Subcutaneous abdominal adipose tissue (tissue), 5 donors: ENCODE measurements around the gene PHF2.

Source experiments
- H3K27ac ChIP-seq: one replicate; pipeline ENCODE4 v1.7.0; 2013; ENCODE audit warnings: low read depth, mild to moderate bottlenecking, inconsistent platforms, low read length, moderate library complexity
- H3K27me3 ChIP-seq, 5 donors: one replicate each; pipeline ENCODE4 v1.7.0; 2013; ENCODE audit warnings: low read length in 5 of 5, inconsistent platforms in 1 of 5; ENCODE audit not compliant: control insufficient read depth in 5 of 5, insufficient read depth in 4 of 5
- H3K36me3 ChIP-seq, 5 donors: one replicate each; pipeline ENCODE4 v1.7.0; 2013; ENCODE audit warnings: low read length in 5 of 5; ENCODE audit not compliant: control insufficient read depth in 5 of 5, insufficient read depth in 5 of 5
- H3K4me1 ChIP-seq, 5 donors: one replicate each; pipeline ENCODE4 v1.7.0; 2013; ENCODE audit warnings: low read length in 5 of 5, mild to moderate bottlenecking in 3 of 5, moderate library complexity in 1 of 5; ENCODE audit not compliant: control insufficient read depth in 5 of 5, insufficient read depth in 5 of 5
- H3K4me3 ChIP-seq, 5 donors: one replicate each; pipeline ENCODE4 v1.7.0; 2013; ENCODE audit warnings: low read length in 5 of 5, low read depth in 1 of 5
- H3K9ac ChIP-seq, 5 donors: one replicate each; pipeline ENCODE4 v1.7.0; 2013; ENCODE audit warnings: low read length in 5 of 5, mild to moderate bottlenecking in 4 of 5, moderate library complexity in 3 of 5
- H3K9me3 ChIP-seq, 5 donors: one replicate each; pipeline ENCODE4 v1.7.0; 2013; ENCODE audit warnings: low read length in 5 of 5; ENCODE audit not compliant: control insufficient read depth in 5 of 5
- donor health status: healthy.
- donor health status: healthy.
- donor health status: healthy.
- donor health status: healthy.
- donor health status: healthy.

The PHF2 gene

GRCh38 chr9:93634311-93635185 lies 58.2 kb downstream of the PHF2 start:
- Histone ChIP-seq H3K9ac (no peak overlapping the region), H3K4me1 (no peaks in the 10 kb centered on the region), H3K27me3 (no peaks in the 10 kb centered on the region), H3K36me3 (peaks cover 14 to 85% (median 78%) of the 10 kb centered on the region in 5 donors), H3K27ac (no peak overlapping the region), H3K9me3 (peaks cover 6 to 11% (median 8%) of the 10 kb centered on the region in 5 donors), H3K4me3 (no peak overlapping the region)

DNA sequence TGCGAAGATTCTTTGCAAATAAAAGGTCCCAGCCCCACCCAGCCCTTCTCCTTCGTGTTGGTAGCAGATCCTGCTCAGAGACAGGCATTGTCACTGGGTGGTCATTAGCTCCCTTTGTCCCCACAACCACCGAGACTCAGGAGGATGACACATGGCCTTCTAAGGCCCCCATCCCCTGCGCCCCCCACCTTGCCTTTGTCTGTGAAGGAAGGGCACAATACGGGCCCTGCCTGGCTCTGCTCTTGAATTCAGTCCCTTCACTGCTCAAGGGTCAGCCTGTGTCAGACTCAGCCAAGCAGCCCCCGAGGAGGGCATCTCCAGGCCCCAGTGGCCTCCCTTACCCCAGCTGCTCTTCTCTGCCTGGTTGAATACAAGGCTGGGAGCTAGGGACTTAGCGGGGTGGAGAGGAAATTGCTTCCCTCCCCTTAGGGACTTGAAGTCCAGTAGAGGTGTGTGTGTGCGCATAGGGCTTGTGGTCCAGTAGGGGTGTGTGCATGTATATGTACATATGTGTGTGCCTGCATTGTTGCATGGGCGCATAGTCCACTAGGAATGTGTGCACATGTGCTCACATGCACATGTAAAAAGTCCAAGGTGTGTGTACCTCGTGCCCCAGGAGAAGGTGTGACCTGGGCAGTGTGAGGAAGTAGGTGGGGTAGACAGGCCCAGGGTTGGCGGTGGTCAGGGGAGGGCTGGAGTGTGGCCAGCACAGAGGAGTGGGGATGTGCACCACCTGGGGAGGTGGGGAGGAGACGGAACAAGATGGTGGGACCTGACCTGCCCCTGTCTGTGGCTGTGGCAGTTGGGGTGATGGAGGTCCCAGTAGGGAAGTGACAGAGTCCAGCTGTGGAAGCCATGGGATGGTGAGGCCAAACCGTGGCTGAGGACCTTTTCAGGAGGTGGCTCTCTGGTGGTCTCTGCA lies 59.1 kb downstream of the PHF2 start:
- Histone ChIP-seq H3K4me3 (no peak overlapping the region), H3K4me1 (no peaks in the 10 kb centered on the region), H3K9me3 (peaks cover 6 to 11% (median 10%) of the 10 kb centered on the region in 5 donors), H3K27me3 (no peaks in the 10 kb centered on the region), H3K9ac (no peak overlapping the region), H3K27ac (no peak overlapping the region), H3K36me3 (peaks cover 14 to 81% (median 74%) of the 10 kb centered on the region in 5 donors)

DNA sequence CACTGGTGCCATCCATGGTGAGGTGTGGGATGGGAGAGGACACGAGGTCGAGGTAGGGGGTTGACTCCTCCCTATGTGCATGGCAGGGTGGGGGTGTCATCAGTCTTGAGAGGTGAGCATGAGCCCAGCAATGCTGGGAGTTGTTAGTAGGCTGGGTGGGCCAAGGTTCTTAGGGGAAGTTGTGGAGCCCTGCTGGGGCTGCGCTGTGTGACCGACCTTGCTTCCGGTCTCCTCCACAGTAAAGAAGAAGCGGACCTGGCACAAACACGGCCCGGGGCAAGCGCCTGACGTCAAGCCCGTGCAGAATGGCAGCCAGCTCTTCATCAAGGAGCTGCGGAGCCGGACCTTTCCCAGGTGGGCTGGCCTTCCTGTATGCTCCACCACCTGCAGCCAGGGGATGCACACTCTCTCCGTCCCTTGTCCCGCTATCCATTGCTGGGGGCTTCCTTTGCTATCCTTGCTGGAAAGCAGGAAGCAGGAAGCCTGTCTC lies 59.8 kb downstream of the PHF2 start:
- Histone ChIP-seq H3K9me3 (peaks cover 6 to 11% (median 10%) of the 10 kb centered on the region in 5 donors), H3K4me3 (no peak overlapping the region), H3K27ac (no peak overlapping the region), H3K9ac (no peak overlapping the region), H3K36me3 (peaks cover 14 to 73% (median 67%) of the 10 kb centered on the region in 5 donors), H3K27me3 (no peaks in the 10 kb centered on the region), H3K4me1 (no peaks in the 10 kb centered on the region)

DNA sequence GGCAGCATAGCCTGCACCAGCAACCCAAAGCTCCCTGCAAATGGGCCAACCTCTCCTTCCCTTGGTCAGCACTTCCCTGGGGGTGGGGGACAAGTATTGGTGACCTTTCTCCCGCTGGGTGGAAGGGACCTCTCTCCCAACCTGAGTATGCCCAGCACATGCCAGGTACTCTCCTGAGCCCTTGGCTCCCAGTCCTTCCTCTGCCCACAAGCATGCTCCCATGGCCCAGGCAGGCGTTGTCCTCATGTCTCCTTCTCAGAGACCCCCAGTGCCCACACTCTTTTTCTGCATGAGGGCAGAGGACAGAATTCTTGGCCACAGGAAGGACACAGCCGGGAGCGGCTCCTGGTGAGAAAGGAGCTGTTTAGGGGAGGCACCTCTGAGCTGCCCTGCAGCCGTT lies 60.3 kb downstream of the PHF2 start:
- Histone ChIP-seq H3K4me3 (no peak overlapping the region), H3K27ac (no peak overlapping the region), H3K9ac (no peak overlapping the region), H3K36me3 (peaks cover 15 to 69% (median 65%) of the 10 kb centered on the region in 5 donors), H3K27me3 (no peaks in the 10 kb centered on the region), H3K9me3 (peaks cover 6 to 11% (median 10%) of the 10 kb centered on the region in 5 donors), H3K4me1 (no peaks in the 10 kb centered on the region)

DNA sequence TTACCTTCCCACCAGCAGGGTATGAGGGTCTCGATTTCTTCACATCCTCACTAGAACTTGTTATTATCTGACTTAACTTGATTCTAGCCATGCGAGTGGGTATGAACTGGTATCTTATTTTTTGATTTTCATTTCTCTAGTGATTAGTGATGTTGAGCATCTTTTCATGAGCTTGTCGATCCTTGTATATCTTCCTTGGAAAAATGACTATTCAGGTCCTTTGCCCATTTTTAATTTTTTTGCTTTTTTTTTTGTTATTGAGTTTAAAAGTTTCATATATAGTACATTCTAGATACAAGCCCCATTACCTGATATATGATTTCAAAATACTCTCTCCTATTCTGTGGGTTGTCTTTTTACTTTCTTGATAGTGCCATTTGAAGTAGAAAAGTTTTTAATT lies 61.5 kb downstream of the PHF2 start:
- no peaks in the 10 kb centered on the region for H3K27me3 ChIP-seq
- H3K27ac ChIP-seq = no peak overlapping the region
- H3K4me3 ChIP-seq = no peak overlapping the region
- no peaks in the 10 kb centered on the region for H3K4me1 ChIP-seq
- peaks cover 6 to 11% (median 10%) of the 10 kb centered on the region in 5 donors for H3K9me3 ChIP-seq
- no peak overlapping the region for H3K9ac ChIP-seq
- H3K36me3 ChIP-seq = peaks cover 20 to 57% (median 55%) of the 10 kb centered on the region in 5 donors

GRCh38 chr9:93640027-93640426 lies 63.6 kb downstream of the PHF2 start:
- Histone ChIP-seq H3K4me1 (no peaks in the 10 kb centered on the region), H3K9ac (no peak overlapping the region), H3K27me3 (no peaks in the 10 kb centered on the region), H3K27ac (no peak overlapping the region), H3K9me3 (peaks cover 6 to 11% (median 10%) of the 10 kb centered on the region in 5 donors), H3K36me3 (peaks cover 20 to 55% (median 49%) of the 10 kb centered on the region in 5 donors), H3K4me3 (no peak overlapping the region)

DNA sequence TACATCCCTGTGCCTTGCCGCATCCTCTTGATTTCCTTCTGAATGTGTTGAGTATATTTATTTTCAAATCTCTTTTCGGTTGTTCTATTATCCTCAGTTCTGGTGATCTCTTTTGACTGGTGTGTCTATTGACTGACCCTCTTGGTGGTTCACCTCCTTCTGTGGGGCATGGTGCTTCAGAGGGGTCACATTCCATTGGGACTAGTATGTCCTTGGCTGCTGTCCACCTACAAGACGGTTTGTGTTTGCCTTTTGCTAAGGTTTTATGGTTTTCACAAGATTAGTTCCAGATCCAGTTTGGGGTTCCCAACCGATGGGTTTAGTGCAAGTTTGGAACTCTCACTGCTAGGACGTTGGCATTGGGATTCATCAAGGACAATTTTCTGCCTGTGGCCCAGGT lies 66.6 kb downstream of the PHF2 start:
- no peak overlapping the region for H3K27ac ChIP-seq
- no peak overlapping the region for H3K9ac ChIP-seq
- no peaks in the 10 kb centered on the region for H3K27me3 ChIP-seq
- peaks cover 11 to 51% (median 44%) of the 10 kb centered on the region in 5 donors for H3K36me3 ChIP-seq
- H3K9me3 ChIP-seq = peaks cover 0 to 5% (median 0%) of the 10 kb centered on the region in 5 donors
- no peak overlapping the region for H3K4me3 ChIP-seq
- no peaks in the 10 kb centered on the region for H3K4me1 ChIP-seq

DNA sequence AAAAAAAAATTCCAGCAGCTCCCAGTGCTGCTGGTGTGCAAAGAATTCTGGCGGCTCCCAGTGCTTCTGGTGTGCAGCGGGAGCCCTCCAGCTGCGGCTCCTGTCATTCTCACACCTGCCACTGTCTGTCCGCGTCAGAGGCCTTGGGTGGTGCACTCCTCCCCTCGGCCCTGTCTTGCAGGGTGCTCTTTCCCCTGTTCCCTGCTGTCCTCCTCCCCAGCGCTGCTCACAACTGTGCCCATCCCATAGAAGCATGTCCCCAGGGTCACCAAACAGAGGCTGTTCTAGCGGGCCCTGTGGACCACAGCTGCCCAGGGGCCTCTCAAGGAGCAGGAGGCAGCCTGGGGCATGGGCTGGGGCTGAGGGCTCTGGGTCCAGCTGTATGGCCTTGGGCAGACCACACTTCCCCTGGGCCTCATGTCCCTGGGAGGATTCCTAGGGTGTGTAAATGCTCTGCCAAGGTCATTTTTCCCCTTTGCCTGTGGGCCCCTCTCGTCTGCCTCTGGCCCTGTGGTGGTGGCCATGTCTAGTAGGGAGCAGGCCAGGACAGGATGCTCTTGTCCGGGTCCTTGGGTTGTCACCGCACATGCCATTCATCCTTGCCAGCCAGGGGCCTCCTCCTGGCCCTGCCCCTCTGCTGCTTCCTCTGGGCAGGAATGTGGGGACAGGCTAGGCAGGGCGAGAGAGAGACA lies 68.2 kb downstream of the PHF2 start:
- Histone ChIP-seq H3K9ac (no peak overlapping the region), H3K9me3 (peaks cover 0 to 4% (median 0%) of the 10 kb centered on the region in 5 donors)

GRCh38 chr9:93645149-93645889 lies 68.9 kb downstream of the PHF2 start:
- H3K9me3 ChIP-seq = no peaks in the 10 kb centered on the region
- H3K4me3 ChIP-seq = no peak overlapping the region
- no peak overlapping the region for H3K9ac ChIP-seq
- no peak overlapping the region for H3K27ac ChIP-seq
- H3K36me3 ChIP-seq = peaks cover 6 to 65% (median 58%) of the 10 kb centered on the region in 5 donors
- H3K4me1 ChIP-seq = no peaks in the 10 kb centered on the region
- no peaks in the 10 kb centered on the region for H3K27me3 ChIP-seq

More for the DNA sequence above, 68.2 kb downstream of the PHF2 start:
- H3K4me3 ChIP-seq = no peak overlapping the region
- no peaks in the 10 kb centered on the region for H3K4me1 ChIP-seq
- H3K36me3 ChIP-seq = peaks cover 6 to 61% (median 53%) of the 10 kb centered on the region in 5 donors
- H3K27me3 ChIP-seq = no peaks in the 10 kb centered on the region
- H3K27ac ChIP-seq = no peak overlapping the region
